GM18861 (cell line): ENCODE data around the gene ABCC1.
"Not testable (repeated sequence)": the region's sequence is repeated elsewhere in the genome, so short reads cannot be mapped to it uniquely, and the experiment has no call there.

Source experiments
- ATAC-seq: cut with Tn5 transposase; IDR thresholded peaks from one replicate; pipeline ENCODE4 v1.9.1; 2021; ENCODE audit not compliant: unreplicated experiment

ABCC1 gene

GRCh38 chr16:16127469-16128116 lies 178.2 kb downstream of the ABCC1 start:
- no peak for ATAC-seq

- ATAC-seq, result no peak
These were observed 181.8 kb downstream of the ABCC1 start for GRCh38 chr16:16131204-16131603.

GRCh38 chr16:16131659-16132058 lies 182.2 kb downstream of the ABCC1 start:
- no peak for ATAC-seq

GRCh38 chr16:16133943-16134604 lies 184.7 kb downstream of the ABCC1 start:
- ATAC-seq, result no peak

GRCh38 chr16:16136588-16136987 lies 187.2 kb downstream of the ABCC1 start:
- no peak for ATAC-seq

GRCh38 chr16:16137110-16137509 lies 187.7 kb downstream of the ABCC1 start:
- no peak for ATAC-seq

- ATAC-seq, result no peak
These were observed 188.7 kb downstream of the ABCC1 start for GRCh38 chr16:16138034-16138635.

GRCh38 chr16:16139061-16139460 lies 189.6 kb downstream of the ABCC1 start:
- no peak for ATAC-seq

- ATAC-seq, result no peak
These were observed 190.4 kb downstream of the ABCC1 start for GRCh38 chr16:16139806-16140205.

GRCh38 chr16:16140537-16140936 lies 191.1 kb downstream of the ABCC1 start:
- no peak for ATAC-seq

- no peak for ATAC-seq
These were observed 191.7 kb downstream of the ABCC1 start for GRCh38 chr16:16141141-16141540.

GRCh38 chr16:16141784-16142396 lies 192.5 kb downstream of the ABCC1 start:
- ATAC-seq, result no peak

GRCh38 chr16:16143038-16143763 lies 193.8 kb downstream of the ABCC1 start:
- ATAC-seq, result no peak

GRCh38 chr16:16143931-16144330 lies 194.5 kb downstream of the ABCC1 start:
- ATAC-seq, result no peak

- no peak for ATAC-seq
These were observed 195.0 kb downstream of the ABCC1 start for GRCh38 chr16:16144416-16144815.

GRCh38 chr16:16145286-16145685 lies 195.9 kb downstream of the ABCC1 start:
- ATAC-seq, result no peak

GRCh38 chr16:16146380-16147315 lies 197.2 kb downstream of the ABCC1 start:
- no peak for ATAC-seq

GRCh38 chr16:16147316-16147999 lies 198.0 kb downstream of the ABCC1 start:
- ATAC-seq, result no peak

GRCh38 chr16:16148000-16148599 lies 198.7 kb downstream of the ABCC1 start:
- ATAC-seq, result not testable (repeated sequence)
